Measurements from ENCODE around the gene SPTBN1. TPM values are rescaled to one million over a fixed set of nuclear protein-coding genes. Genes with fewer than 3 reads are reported as not detected.

Gene SPTBN1
- total RNA-seq, 1 experiment from 2014 or later, result 202 TPM

DNA sequence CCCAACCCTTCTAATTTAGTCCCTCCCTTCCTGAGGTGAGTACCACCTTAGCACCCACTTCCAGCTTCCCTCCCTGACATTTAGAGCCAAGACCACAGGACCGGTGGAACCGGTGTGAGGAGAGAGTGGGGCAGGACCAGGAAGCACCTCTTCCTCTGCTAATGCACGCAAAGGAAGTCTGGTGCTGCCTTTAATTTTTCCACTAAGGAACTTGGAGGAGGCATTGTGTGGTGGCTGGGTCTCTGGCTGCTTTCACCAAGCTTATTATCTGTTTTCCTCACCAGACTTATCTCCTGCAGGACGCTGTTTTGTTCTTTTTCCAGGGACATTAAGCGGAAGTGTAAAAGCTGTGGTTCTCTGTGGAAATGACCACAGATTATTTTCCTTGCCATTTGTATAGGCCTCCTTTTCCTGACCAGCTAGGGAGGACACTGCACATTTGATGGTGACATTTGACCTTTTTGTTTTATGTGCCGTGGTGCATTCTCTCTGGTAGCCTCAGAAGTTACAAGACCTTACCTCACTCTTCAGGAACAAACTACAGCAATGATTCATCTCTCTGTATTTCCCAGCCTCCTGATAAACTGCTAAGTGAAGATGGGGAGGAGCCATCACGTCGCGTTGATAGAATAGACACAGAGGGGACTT is 39.8 kb upstream of the SPTBN1 start:
- Histone ChIP-seq H3K36me3 (ENCODE audit: low read depth, low read length) (no peaks in the 10 kb centered on the region), H3K4me2 (ENCODE audit: low read length) (no peak overlapping the region), H3K27me3 (ENCODE audit: low read length) (no peaks in the 10 kb centered on the region), H2AFZ (ENCODE audit: low read length) (no peak overlapping the region), H3K9ac (ENCODE audit: low read length) (no peak overlapping the region), H3K79me2 (ENCODE audit: low read length) (no peaks in the 10 kb centered on the region), H3K27ac (ENCODE audit: low read length) (no peak overlapping the region), H3K4me3 (ENCODE audit: low read length) (no peak overlapping the region), H3K9me2 (replicated peaks; ENCODE audit: low read length) (no peaks in the 10 kb centered on the region), H3K9me3 (ENCODE audit: low read length) (no peaks in the 10 kb centered on the region), H4K20me1 (ENCODE audit: low read length) (no peaks in the 10 kb centered on the region), H3F3A (ENCODE audit: low read length, unreplicated experiment) (no peaks in the 10 kb centered on the region), H3K4me1 (ENCODE audit: insufficient read depth, low read length) (no peaks in the 10 kb centered on the region)
- no TSS peak for BruUV-seq (replicated peaks)
- CTCF ChIA-PET, result no interaction called here
- TF ChIP-seq EZH2phosphoT487 (IDR thresholded peaks at IDR 0.05; ENCODE audit: borderline replicate concordance, low read length), result no peak
- TF ChIP-seq, protein P1, sequence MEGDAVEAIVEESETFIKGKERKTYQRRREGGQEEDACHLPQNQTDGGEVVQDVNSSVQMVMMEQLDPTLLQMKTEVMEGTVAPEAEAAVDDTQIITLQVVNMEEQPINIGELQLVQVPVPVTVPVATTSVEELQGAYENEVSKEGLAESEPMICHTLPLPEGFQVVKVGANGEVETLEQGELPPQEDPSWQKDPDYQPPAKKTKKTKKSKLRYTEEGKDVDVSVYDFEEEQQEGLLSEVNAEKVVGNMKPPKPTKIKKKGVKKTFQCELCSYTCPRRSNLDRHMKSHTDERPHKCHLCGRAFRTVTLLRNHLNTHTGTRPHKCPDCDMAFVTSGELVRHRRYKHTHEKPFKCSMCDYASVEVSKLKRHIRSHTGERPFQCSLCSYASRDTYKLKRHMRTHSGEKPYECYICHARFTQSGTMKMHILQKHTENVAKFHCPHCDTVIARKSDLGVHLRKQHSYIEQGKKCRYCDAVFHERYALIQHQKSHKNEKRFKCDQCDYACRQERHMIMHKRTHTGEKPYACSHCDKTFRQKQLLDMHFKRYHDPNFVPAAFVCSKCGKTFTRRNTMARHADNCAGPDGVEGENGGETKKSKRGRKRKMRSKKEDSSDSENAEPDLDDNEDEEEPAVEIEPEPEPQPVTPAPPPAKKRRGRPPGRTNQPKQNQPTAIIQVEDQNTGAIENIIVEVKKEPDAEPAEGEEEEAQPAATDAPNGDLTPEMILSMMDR (conservative IDR thresholded peaks at IDR 0.05; ENCODE audit: low read depth, low read length), result no peak
- TF ChIP-seq EZH2 (IDR thresholded peaks at IDR 0.05; ENCODE audit: low read length, unreplicated experiment), result no peak
- POLR2A ChIA-PET (ENCODE audit: unreplicated experiment), result no interaction called here
- ATAC-seq (no peak), DNase-seq (no peak)
- intact Hi-C loops (cut with micrococcal nuclease), result no loop called here

DNA sequence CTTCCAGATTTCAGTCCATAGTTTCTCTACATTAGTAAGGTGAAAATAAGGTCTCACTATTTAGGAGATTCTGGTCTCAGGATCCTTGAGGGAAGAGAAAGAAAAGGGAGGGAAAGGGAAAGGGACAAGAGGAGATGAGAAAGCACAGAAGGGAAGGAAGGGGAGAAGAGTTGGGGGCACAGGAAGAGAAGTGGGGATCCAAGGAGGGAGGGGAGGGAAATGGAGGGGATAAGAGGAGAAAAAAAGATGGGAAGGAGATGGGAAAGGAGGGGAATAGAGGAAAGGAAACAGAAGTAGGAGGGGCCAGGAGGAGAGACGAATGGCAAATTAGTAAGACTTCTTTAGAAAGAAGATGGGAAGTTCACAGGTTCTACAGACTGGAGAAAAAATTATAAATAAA is 39.2 kb upstream of the SPTBN1 start:
- TF ChIP-seq, protein P1 (conservative IDR thresholded peaks at IDR 0.05; ENCODE audit: low read depth, low read length), result no peak
- TF ChIP-seq EZH2 (IDR thresholded peaks at IDR 0.05; ENCODE audit: low read length, unreplicated experiment) (no peak), EZH2phosphoT487 (IDR thresholded peaks at IDR 0.05; ENCODE audit: borderline replicate concordance, low read length) (no peak)
- Histone ChIP-seq H3K79me2 (ENCODE audit: low read length) (no peaks in the 10 kb centered on the region), H3K9ac (ENCODE audit: low read length) (no peak overlapping the region), H3K27me3 (ENCODE audit: low read length) (no peaks in the 10 kb centered on the region), H3F3A (ENCODE audit: low read length, unreplicated experiment) (no peaks in the 10 kb centered on the region), H3K27ac (ENCODE audit: low read length) (no peak overlapping the region), H3K4me3 (ENCODE audit: low read length) (no peak overlapping the region), H3K4me2 (ENCODE audit: low read length) (no peak overlapping the region), H4K20me1 (ENCODE audit: low read length) (no peaks in the 10 kb centered on the region), H3K9me2 (replicated peaks; ENCODE audit: low read length) (no peaks in the 10 kb centered on the region), H3K9me3 (ENCODE audit: low read length) (no peaks in the 10 kb centered on the region), H3K4me1 (ENCODE audit: insufficient read depth, low read length) (no peaks in the 10 kb centered on the region), H2AFZ (ENCODE audit: low read length) (no peak overlapping the region), H3K36me3 (ENCODE audit: low read depth, low read length) (no peaks in the 10 kb centered on the region)
- intact Hi-C loops (cut with micrococcal nuclease), result no loop called here
- ATAC-seq, result no peak
- DNase-seq, result no peak
- BruUV-seq (replicated peaks), result no TSS peak
- CTCF ChIA-PET, result no interaction called here
- POLR2A ChIA-PET (ENCODE audit: unreplicated experiment), result no interaction called here

DNA sequence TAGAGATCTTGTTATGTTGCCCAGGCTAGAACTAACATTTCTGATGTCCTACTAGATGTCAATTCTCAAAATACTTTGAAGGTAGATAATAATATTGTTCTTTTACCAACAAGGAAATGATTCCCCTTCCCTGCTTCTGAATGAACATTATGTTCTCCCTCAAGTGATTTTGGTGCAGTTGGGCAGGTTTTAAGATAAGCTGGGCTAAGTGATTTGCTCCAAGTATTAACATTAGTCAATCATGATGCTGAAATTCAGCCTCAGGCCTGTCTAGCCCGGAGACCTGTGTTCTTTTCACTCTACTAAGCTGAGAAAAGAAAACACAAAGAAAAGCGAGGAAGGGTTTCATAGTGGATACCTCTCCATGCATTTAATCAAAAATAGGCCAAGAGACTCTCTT is 38.5 kb upstream of the SPTBN1 start:
- intact Hi-C loops (cut with micrococcal nuclease), result no loop called here
- Histone ChIP-seq H3K9ac (ENCODE audit: low read length) (no peak overlapping the region), H3K9me2 (replicated peaks; ENCODE audit: low read length) (no peaks in the 10 kb centered on the region), H3K9me3 (ENCODE audit: low read length) (no peaks in the 10 kb centered on the region), H3K27ac (ENCODE audit: low read length) (no peak overlapping the region), H3K4me1 (ENCODE audit: insufficient read depth, low read length) (no peaks in the 10 kb centered on the region), H4K20me1 (ENCODE audit: low read length) (no peaks in the 10 kb centered on the region), H3F3A (ENCODE audit: low read length, unreplicated experiment) (no peaks in the 10 kb centered on the region), H2AFZ (ENCODE audit: low read length) (no peak overlapping the region), H3K27me3 (ENCODE audit: low read length) (no peaks in the 10 kb centered on the region), H3K4me3 (ENCODE audit: low read length) (no peak overlapping the region), H3K4me2 (ENCODE audit: low read length) (no peak overlapping the region), H3K36me3 (ENCODE audit: low read depth, low read length) (no peaks in the 10 kb centered on the region), H3K79me2 (ENCODE audit: low read length) (no peaks in the 10 kb centered on the region)
- ChIA-PET POLR2A (ENCODE audit: unreplicated experiment) (no interaction called here), CTCF (no interaction called here)
- ATAC-seq, result no peak
- no TSS peak for BruUV-seq (replicated peaks)
- TF ChIP-seq EZH2phosphoT487 (IDR thresholded peaks at IDR 0.05; ENCODE audit: borderline replicate concordance, low read length) (no peak), EZH2 (IDR thresholded peaks at IDR 0.05; ENCODE audit: low read length, unreplicated experiment) (no peak)
- TF ChIP-seq, protein P1 (conservative IDR thresholded peaks at IDR 0.05; ENCODE audit: low read depth, low read length), result no peak
- DNase-seq, result no peak

Measured in PC-3 (cell line).